HepG2 (cell line): ENCODE measurements around the gene ZFP36. TPM values are rescaled to one million over a fixed set of nuclear protein-coding genes. Genes with fewer than 3 reads are reported as not detected.

ENCODE experiments used
- CBFB ChIP-seq: sonication (generic); formaldehyde crosslinking; IDR thresholded peaks from 2 replicates; pipeline ENCODE4 v1.4.0; 2020; ENCODE audit warnings: missing genetic modification reagents
- CEBPZ ChIP-seq: IDR thresholded peaks from 2 replicates; pipeline ENCODE4 v1.6.1; 2012; ENCODE audit warnings: low read length, improper control_type of control experiment
- CTCF ChIP-seq: sonication (generic); formaldehyde crosslinking; IDR thresholded peaks from 2 replicates; pipeline ENCODE4 v1.5.0; 2020; ENCODE audit warnings: mild to moderate bottlenecking, missing genetic modification reagents, moderate library complexity
- DNMT1 ChIP-seq: sonication (generic); formaldehyde crosslinking; IDR thresholded peaks from 2 replicates; pipeline ENCODE4 v1.5.1; 2020; ENCODE audit warnings: mild to moderate bottlenecking, missing genetic modification reagents
- DRAP1 ChIP-seq: IDR thresholded peaks from 2 replicates; pipeline ENCODE4 v1.6.1; 2016; ENCODE audit warnings: missing genetic modification reagents, missing compliant biosample characterization
- FOSL2 ChIP-seq: sonication (generic); formaldehyde crosslinking; IDR thresholded peaks from 2 replicates; pipeline ENCODE4 v1.4.0; 2020; ENCODE audit warnings: missing genetic modification reagents
- GTF2F1 ChIP-seq: fragments of 150-350 bp; IDR thresholded peaks from 2 replicates; pipeline ENCODE4 v1.6.1; 2014; ENCODE audit warnings: low read length
- HDAC1 ChIP-seq: sonication (generic); formaldehyde crosslinking; IDR thresholded peaks from 2 replicates; pipeline ENCODE4 v1.5.1; 2020; ENCODE audit warnings: mild to moderate bottlenecking, missing genetic modification reagents
- HNF4G ChIP-seq, 2 experiments: sonication (generic) in 1 of 2; formaldehyde crosslinking in 1 of 2; IDR thresholded peaks; 2 replicates each; pipeline versions ENCODE4 v1.4.0 to v1.6.1; 2011 to 2020; ENCODE audit warnings: borderline replicate concordance in 2 of 2, low read depth in 2 of 2, mild to moderate bottlenecking in 2 of 2, low read length in 1 of 2, missing genetic modification reagents in 1 of 2, moderate library complexity in 1 of 2
- KLF12 ChIP-seq: sonication (generic); formaldehyde crosslinking; IDR thresholded peaks from 2 replicates; pipeline ENCODE4 v1.4.0; 2020; ENCODE audit warnings: missing genetic modification reagents, borderline replicate concordance
- KLF6 ChIP-seq: IDR thresholded peaks from 2 replicates; pipeline ENCODE4 v1.8.0; 2016; ENCODE audit warnings: missing biosample characterization, missing genetic modification reagents
- MTERF4 ChIP-seq: sonication (generic); formaldehyde crosslinking; IDR thresholded peaks from 2 replicates; pipeline ENCODE4 v1.8.0; 2023; ENCODE audit warnings: mild to moderate bottlenecking, missing genetic modification reagents
- RXRA ChIP-seq: sonication (generic); formaldehyde crosslinking; IDR thresholded peaks from 2 replicates; pipeline ENCODE4 v1.5.1; 2020; ENCODE audit warnings: missing genetic modification reagents
- ZFP41 ChIP-seq: sonication (generic); formaldehyde crosslinking; IDR thresholded peaks from 2 replicates; pipeline ENCODE4 v1.4.0; 2020; ENCODE audit warnings: mild to moderate bottlenecking, missing genetic modification reagents, borderline replicate concordance
- ZNF160 ChIP-seq: sonication (generic); formaldehyde crosslinking; IDR thresholded peaks from 2 replicates; pipeline ENCODE4 v1.8.0; 2022; ENCODE audit warnings: mild to moderate bottlenecking, inconsistent platforms, missing genetic modification reagents
- ZNF33A ChIP-seq: sonication (generic); formaldehyde crosslinking; IDR thresholded peaks from 2 replicates; pipeline ENCODE4 v1.5.1; 2020; ENCODE audit warnings: missing genetic modification reagents, mild to moderate bottlenecking, moderate library complexity, borderline replicate concordance
- ZNF691 ChIP-seq: sonication (generic); formaldehyde crosslinking; IDR thresholded peaks from 2 replicates; pipeline ENCODE4 v1.4.0; 2020; ENCODE audit warnings: missing genetic modification reagents, low read depth, mild to moderate bottlenecking, borderline replicate concordance
- ZNF749 ChIP-seq: sonication (generic); formaldehyde crosslinking; IDR thresholded peaks from 2 replicates; pipeline ENCODE4 v1.8.0; 2022; ENCODE audit warnings: mild to moderate bottlenecking, missing genetic modification reagents, moderate library complexity, borderline replicate concordance
- ZNF839 ChIP-seq: sonication (generic); formaldehyde crosslinking; IDR thresholded peaks from 2 replicates; pipeline ENCODE4 v1.4.0; 2020; ENCODE audit warnings: missing genetic modification reagents, mild to moderate bottlenecking, borderline replicate concordance
- polyA plus RNA-seq, 8 experiments: library from polyadenylated mRNA; depleted of rRNA in 3 of 8; stranded (reverse) in 7 of 8; unstranded in 1 of 8; fragments of >200 nt; fragmentation: Illumina TruSeq in 4 of 8; extraction: Trizol in 4 of 8; gene quantifications; 2 replicates each; pipeline versions ENCODE4 v1.2.1 to v1.2.3, GENCODE V29; 2011 to 2016; ENCODE audit warnings: low read depth in 4 of 8, missing spikeins in 1 of 8, mixed read lengths in 1 of 8; ENCODE audit not compliant: insufficient read depth in 1 of 8
- total RNA-seq, 5 experiments: library from RNA; depleted of rRNA; stranded (reverse); fragments of >200 nt; fragmentation: Illumina TruSeq; extraction: Trizol; gene quantifications; 2 replicates each; pipeline ENCODE4 v1.2.3, GENCODE V29; 2016; ENCODE audit warnings: low read depth in 1 of 5

Gene ZFP36
- total and polyA plus RNA-seq, 2 of the 13 experiments (the other 11 are each of a cell fraction or from before 2014, with no cell fraction given), result 1.4 to 1.7 TPM

- TF ChIP-seq DNMT1 (CRISPR knock-in tag) (peak; percentile 79; the same call in 1 of the 2 replicates), ZNF749 (CRISPR knock-in tag) (no peak), ZNF160 (CRISPR knock-in tag) (0 out of 2 replicates have a peak, but pooled peaks have one; percentile 33), KLF12 (CRISPR knock-in tag) (0 out of 2 replicates have a peak, but pooled peaks have one; percentile 20), FOSL2 (CRISPR knock-in tag) (peak; percentile 83), CBFB (CRISPR knock-in tag) (peak; percentile 71; the same call in 1 of the 2 replicates), CEBPZ (no peak), ZNF33A (no peak), GTF2F1 (0 out of 2 replicates have a peak, but pooled peaks have one; percentile 23), ZNF839 (no peak), DRAP1 (CRISPR knock-in tag) (peak; percentile 98), CTCF (CRISPR knock-in tag) (peak; percentile 100), HNF4G (IDR thresholded peaks at IDR 0.05; ENCODE audit: borderline replicate concordance, low read depth, low read length) (peak; percentile 98), HNF4G (CRISPR knock-in tag; IDR thresholded peaks at IDR 0.05; ENCODE audit: borderline replicate concordance, low read depth) (peak; percentile 99), MTERF4 (CRISPR knock-in tag) (0 out of 2 replicates have a peak, but pooled peaks have one; percentile 39), KLF6 (CRISPR knock-in tag) (peak; percentile 52; the same call in 1 of the 2 replicates), ZFP41 (no peak), ZNF691 (CRISPR knock-in tag) (0 out of 2 replicates have a peak, but pooled peaks have one; percentile 25), RXRA (CRISPR knock-in tag) (peak; percentile 91), HDAC1 (CRISPR knock-in tag) (peak; percentile 61; the same call in 1 of the 2 replicates)
These were observed 9.0 kb upstream of the ZFP36 start (continued) for GRCh38 chr19:39397360-39398296.
